Measurements from ENCODE around the gene NAP1L4.
A peak's percentile ranks its signal among the peaks of the same experiment; 100 is the strongest.

The NAP1L4 gene, protein sequence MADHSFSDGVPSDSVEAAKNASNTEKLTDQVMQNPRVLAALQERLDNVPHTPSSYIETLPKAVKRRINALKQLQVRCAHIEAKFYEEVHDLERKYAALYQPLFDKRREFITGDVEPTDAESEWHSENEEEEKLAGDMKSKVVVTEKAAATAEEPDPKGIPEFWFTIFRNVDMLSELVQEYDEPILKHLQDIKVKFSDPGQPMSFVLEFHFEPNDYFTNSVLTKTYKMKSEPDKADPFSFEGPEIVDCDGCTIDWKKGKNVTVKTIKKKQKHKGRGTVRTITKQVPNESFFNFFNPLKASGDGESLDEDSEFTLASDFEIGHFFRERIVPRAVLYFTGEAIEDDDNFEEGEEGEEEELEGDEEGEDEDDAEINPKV

DNA sequence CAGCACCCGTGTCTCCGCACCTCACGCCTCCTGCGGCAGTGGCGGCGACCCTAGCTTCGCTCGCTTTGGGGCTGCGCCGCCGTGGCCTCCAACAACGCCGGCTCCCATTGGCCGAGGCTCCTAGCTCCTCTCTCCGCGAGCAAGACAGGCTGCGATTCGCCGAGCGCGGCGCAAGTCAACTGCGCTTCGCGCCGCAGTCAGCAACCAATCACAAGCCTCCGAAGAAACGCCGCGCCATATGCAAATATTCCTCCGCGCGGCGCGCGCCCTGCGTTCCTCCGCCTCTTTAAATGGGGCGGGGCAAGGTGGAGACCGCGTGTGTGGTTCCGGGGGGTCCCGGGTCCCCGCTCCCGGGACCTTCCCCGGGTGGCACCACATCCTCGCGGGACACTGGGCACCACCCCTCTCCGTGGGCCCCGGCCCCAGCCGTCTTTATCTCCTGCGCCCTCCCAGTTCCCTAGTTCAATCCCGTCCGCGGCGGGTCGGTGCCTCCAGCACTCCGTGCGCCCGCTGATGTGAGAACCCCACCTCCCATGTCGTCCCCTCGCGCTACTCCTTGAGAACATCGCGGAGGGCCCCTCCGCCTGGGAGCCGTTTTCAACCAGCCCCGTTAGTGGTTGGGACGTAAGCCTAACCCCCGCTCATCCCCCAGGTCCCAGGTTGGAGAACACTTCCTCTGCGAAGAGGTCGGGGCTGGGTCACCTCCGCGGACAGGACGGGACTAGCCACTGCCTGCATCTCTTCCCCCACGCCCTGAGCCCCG, at the start of gene NAP1L4:
TSS of gene NAP1L4 (minus strand) at position 96 of the 763 bp plus-strand sequence. CDS start 13,109 bp downstream, outside the sequence.
- peak; percentile 83 for DNase-seq

GRCh38 chr11:3040881-3041280, 48.8 kb upstream of the NAP1L4 start:
- no peak for DNase-seq

- no peak for DNase-seq
Measured at GRCh38 chr11:3037945-3038271, 45.8 kb upstream of the NAP1L4 start.

- DNase-seq, result peak; percentile 41
Measured at GRCh38 chr11:3037040-3037944, 45.2 kb upstream of the NAP1L4 start.

- DNase-seq, result no peak
Measured at GRCh38 chr11:3036419-3036818, 44.3 kb upstream of the NAP1L4 start.

GRCh38 chr11:3035333-3035732, 43.2 kb upstream of the NAP1L4 start:
- no peak for DNase-seq

- DNase-seq, result no peak
Measured at GRCh38 chr11:3030289-3031070, 38.4 kb upstream of the NAP1L4 start.

DNA sequence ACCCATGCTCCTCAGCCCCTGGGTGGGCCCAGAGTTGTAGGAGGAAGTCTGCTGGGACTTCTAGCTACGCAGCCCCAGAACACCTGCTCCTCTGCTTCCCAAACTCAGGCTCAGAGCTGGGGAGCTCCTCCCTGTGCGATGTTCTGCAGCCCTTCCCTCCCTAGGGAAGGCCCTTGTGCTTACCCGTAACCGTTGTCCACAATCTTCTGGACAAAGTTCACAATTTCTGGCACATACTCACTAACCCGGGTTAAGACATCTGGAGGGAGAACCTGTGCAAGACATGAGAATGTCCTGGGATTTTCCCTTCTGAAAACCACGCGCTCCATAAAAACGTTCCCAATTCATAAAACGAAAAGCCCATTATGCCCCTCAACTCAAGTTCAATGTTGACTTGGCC, 36.7 kb upstream of the NAP1L4 start:
- DNase-seq, result no peak

GRCh38 chr11:3026803-3027202, 34.7 kb upstream of the NAP1L4 start:
- no peak for DNase-seq

GRCh38 chr11:3022982-3023381, 30.9 kb upstream of the NAP1L4 start:
- no peak for DNase-seq

DNA sequence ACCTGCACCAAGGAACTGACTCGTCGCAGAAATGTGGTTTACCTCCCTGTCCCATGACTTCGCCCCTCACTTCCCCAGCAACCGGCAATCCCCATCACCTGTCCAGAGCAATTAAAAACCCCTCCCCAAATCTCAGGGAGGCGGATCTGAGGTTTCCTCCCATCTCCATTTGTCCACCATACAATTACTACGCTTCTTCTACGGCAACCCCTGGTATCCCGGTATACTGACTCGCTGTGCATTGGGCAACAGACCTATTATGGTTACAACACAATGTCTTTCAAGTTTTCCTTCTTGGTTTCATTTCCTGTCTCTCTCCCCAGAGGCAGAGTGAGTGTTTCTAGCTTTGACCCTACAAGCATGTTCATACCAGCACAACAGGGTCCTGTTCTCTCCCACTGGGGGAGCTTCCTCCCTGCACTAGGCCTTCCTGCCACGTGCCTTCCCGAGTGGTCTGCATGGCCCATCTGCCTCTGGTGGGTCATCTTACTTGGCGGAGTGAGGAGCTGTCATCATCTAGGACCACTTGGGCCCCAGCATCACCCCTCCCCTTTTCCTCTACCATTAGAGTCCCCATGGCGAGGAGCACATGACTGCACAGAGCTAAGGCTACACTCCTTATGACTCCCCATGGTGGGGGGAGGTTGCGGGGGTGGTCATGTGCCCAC, 30.3 kb upstream of the NAP1L4 start:
- no peak for DNase-seq

- no peak for DNase-seq
Measured at GRCh38 chr11:3021125-3021524, 29.0 kb upstream of the NAP1L4 start.

DNA sequence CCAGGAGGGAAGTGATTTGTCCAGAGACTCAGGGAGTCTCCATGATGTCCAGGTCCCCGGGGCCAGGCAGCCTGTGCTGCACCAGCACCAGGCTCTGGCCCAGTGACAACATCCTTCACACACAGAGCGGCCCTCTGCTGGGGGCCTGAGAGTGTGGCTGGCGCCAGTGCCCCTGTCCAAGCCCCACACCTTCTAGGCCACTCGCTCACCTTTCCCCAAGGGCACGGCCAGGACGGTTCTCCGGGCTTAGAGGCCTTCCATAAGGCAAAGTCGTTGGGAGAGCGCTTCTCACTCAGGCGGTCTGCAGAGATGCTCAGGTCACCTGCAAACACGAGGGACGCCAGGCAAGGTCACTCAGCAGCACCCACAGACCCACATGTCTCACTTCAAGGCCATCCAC, 27.9 kb upstream of the NAP1L4 start:
- DNase-seq, result no peak

GRCh38 chr11:3018596-3018995, 26.5 kb upstream of the NAP1L4 start:
- no peak for DNase-seq

DNA sequence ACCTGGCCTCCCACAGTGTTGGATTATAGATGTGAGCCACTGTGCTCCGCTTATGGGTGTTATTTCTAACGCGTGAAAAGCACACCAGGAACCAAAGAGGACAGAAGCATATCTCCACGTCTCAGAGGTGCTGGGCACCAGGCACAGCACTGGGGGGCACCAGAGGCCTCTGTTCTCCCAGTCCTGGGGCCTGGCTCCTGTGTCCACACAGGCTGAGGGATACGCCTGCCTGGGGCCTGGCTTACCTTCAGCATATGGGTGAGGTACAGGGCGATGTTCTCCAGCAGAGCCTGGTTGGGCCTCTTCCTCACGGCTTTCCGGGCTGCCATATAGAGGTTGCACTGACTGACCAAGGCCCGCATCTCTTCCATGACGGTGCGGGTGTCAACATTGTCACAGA, 24.7 kb upstream of the NAP1L4 start:
- DNase-seq, result no peak

GRCh38 chr11:3015796-3016195, 23.7 kb upstream of the NAP1L4 start:
- no peak for DNase-seq

DNA sequence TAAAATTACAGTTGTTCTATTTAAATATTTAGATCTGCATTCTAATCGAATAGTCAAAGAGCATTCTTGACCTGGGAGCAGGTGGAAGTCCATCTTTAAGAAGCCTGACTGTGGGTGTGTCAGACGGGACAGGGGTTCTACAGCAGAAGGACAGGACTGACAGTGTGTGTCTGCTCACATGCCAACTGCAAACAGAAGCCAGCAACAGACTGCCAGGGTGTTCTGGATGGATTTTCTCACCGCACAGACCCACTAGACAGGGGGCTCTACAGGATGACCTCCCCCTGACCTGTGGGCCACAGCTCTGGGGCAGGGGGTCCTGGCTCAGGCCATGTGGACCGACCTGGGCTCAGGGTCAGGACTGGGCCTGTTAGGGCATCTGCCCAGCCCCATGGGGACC, 22.8 kb upstream of the NAP1L4 start:
- no peak for DNase-seq

DNA sequence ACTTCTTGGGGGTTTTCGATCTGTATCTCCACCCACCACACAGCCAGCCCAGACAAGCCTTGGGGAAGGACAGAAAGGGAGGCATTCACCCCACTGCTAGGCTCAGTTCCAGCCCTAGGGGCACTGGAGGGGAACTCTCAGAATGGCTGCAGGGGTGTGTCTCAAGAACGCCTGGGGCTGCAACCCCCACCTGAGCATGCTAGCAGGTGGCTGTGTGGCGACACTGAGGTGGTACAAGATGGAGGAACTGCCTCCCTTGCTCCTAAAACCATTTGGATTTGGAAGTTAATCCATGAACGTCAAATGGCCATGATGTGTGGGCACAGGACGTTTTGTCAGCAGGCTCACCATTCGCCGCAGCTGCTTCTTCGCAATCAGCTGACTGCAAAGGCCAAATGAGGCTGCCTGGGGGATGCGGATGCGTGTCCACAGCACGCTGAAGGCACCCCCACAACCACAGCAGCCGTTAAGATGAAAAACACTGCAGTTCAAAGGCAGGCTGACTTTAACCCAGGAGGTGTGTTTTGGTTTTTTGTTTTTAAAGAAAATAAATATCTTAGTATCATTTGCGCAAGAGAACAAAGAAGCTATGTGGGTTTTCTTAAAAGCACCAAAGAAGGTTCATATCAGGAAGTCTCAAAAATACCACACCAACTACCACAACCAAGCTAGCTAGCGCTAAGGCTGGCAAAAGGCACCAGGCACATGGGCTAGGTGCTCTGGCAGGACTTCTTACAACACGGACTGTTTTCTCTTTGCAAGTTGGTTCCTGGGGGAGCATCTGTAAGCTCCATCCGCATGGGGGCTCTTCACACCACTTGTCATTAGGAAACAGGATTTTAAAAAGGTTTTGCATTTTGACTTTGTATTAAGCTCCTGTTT, 22.2 kb upstream of the NAP1L4 start:
- DNase-seq, result no peak

GRCh38 chr11:3011891-3012885, 20.1 kb upstream of the NAP1L4 start:
- no peak for DNase-seq
